HUES48 (cell line): ENCODE results near the gene MAPKBP1.
"Not testable (repeated sequence)": the region's sequence is repeated elsewhere in the genome, so short reads cannot be mapped to it uniquely, and the experiment has no call there.

Experiments used
- H3K27ac ChIP-seq: one replicate; pipeline ENCODE4 v1.7.0; 2013; ENCODE audit warnings: low read depth, low read length, inconsistent platforms
- H3K27me3 ChIP-seq: 2 replicates; pipeline ENCODE4 v1.6.1; 2013; ENCODE audit warnings: mild to moderate bottlenecking, low read length; ENCODE audit not compliant: control insufficient read depth, insufficient read depth
- H3K36me3 ChIP-seq: 2 replicates; pipeline ENCODE4 v1.6.1; 2013; ENCODE audit warnings: low read length; ENCODE audit not compliant: control insufficient read depth, insufficient read depth
- H3K4me1 ChIP-seq: 2 replicates; pipeline ENCODE4 v1.6.1; 2013; ENCODE audit warnings: mild to moderate bottlenecking, low read length; ENCODE audit not compliant: control insufficient read depth, insufficient read depth
- H3K4me3 ChIP-seq: 2 replicates; pipeline ENCODE4 v1.5.1; 2013; ENCODE audit warnings: mild to moderate bottlenecking, low read depth, low read length
- H3K9ac ChIP-seq: 2 replicates; pipeline ENCODE4 v1.6.1; 2013; ENCODE audit warnings: mild to moderate bottlenecking, low read depth, low read length, moderate library complexity
- H3K9me3 ChIP-seq: 2 replicates; pipeline ENCODE4 v1.6.1; 2013; ENCODE audit warnings: low read length; ENCODE audit not compliant: control insufficient read depth, insufficient read depth

The MAPKBP1 gene

GRCh38 chr15:41774062-41774881, at the start of gene MAPKBP1:
Gene MAPKBP1 (plus strand): TSS chr15:41774484. CDS start chr15:41775276, 792 bp downstream.
- H3K9me3 ChIP-seq: no peaks in the 10 kb centered on the region
- peak within 1 kb of the TSS; percentile 71 for H3K4me3 ChIP-seq
- peaks cover 33% of the 10 kb centered on the region for H3K4me1 ChIP-seq
- H3K27ac ChIP-seq: peak within 1 kb of the TSS; percentile 96
- H3K27me3 ChIP-seq: no peaks in the 10 kb centered on the region
- H3K9ac ChIP-seq: peak within 1 kb of the TSS; percentile 70
- no peaks in the 10 kb centered on the region for H3K36me3 ChIP-seq

- Histone ChIP-seq H3K4me1 (no peaks in the 10 kb centered on the region), H3K9ac (no peak overlapping the region), H3K27ac (no peak overlapping the region), H3K36me3 (peaks cover 35% of the 10 kb centered on the region), H3K4me3 (no peak overlapping the region), H3K27me3 (no peaks in the 10 kb centered on the region), H3K9me3 (no peaks in the 10 kb centered on the region)
Measured at GRCh38 chr15:41727143-41727542, 47.1 kb upstream of the MAPKBP1 start.

GRCh38 chr15:41728061-41728460, 46.2 kb upstream of the MAPKBP1 start:
- H3K36me3 ChIP-seq: peaks cover 35% of the 10 kb centered on the region
- H3K9ac ChIP-seq, H3K4me1 ChIP-seq, H3K27me3 ChIP-seq, H3K9me3 ChIP-seq, H3K27ac ChIP-seq, H3K4me3 ChIP-seq: not testable (repeated sequence)

- Histone ChIP-seq H3K27ac (no peak overlapping the region), H3K9me3 (no peaks in the 10 kb centered on the region), H3K4me1 (no peaks in the 10 kb centered on the region), H3K4me3 (no peak overlapping the region), H3K27me3 (no peaks in the 10 kb centered on the region), H3K36me3 (peaks cover 55% of the 10 kb centered on the region), H3K9ac (no peak overlapping the region)
Measured at GRCh38 chr15:41730543-41730942, 43.7 kb upstream of the MAPKBP1 start.

GRCh38 chr15:41732483-41732882, 41.8 kb upstream of the MAPKBP1 start:
- Histone ChIP-seq H3K9me3 (no peaks in the 10 kb centered on the region), H3K36me3 (peaks cover 69% of the 10 kb centered on the region), H3K27ac (no peak overlapping the region), H3K9ac (no peak overlapping the region), H3K4me3 (no peak overlapping the region), H3K27me3 (no peaks in the 10 kb centered on the region), H3K4me1 (no peaks in the 10 kb centered on the region)

GRCh38 chr15:41734079-41734478, 40.2 kb upstream of the MAPKBP1 start:
- Histone ChIP-seq H3K4me1 (no peaks in the 10 kb centered on the region), H3K9me3 (no peaks in the 10 kb centered on the region), H3K27me3 (no peaks in the 10 kb centered on the region), H3K27ac (no peak overlapping the region), H3K36me3 (peaks cover 67% of the 10 kb centered on the region), H3K9ac (no peak overlapping the region), H3K4me3 (no peak overlapping the region)

- Histone ChIP-seq H3K36me3 (peaks cover 67% of the 10 kb centered on the region), H3K9me3 (no peaks in the 10 kb centered on the region), H3K27me3 (no peaks in the 10 kb centered on the region), H3K4me3 (no peak overlapping the region), H3K27ac (no peak overlapping the region), H3K4me1 (no peaks in the 10 kb centered on the region), H3K9ac (no peak overlapping the region)
Measured at GRCh38 chr15:41735046-41735445, 39.2 kb upstream of the MAPKBP1 start.

- H3K36me3 ChIP-seq: peaks cover 65% of the 10 kb centered on the region
- H3K4me1 ChIP-seq, H3K27me3 ChIP-seq, H3K9ac ChIP-seq, H3K9me3 ChIP-seq, H3K27ac ChIP-seq, H3K4me3 ChIP-seq: not testable (repeated sequence)
Measured at GRCh38 chr15:41735492-41735891, 38.8 kb upstream of the MAPKBP1 start.

- Histone ChIP-seq H3K36me3 (peaks cover 51% of the 10 kb centered on the region), H3K9ac (no peak overlapping the region), H3K9me3 (no peaks in the 10 kb centered on the region), H3K27me3 (no peaks in the 10 kb centered on the region), H3K4me1 (no peaks in the 10 kb centered on the region), H3K4me3 (no peak overlapping the region), H3K27ac (no peak overlapping the region)
Measured at GRCh38 chr15:41746802-41747201, 27.5 kb upstream of the MAPKBP1 start.

GRCh38 chr15:41756198-41756597, 18.1 kb upstream of the MAPKBP1 start:
- no peak overlapping the region for H3K27ac ChIP-seq
- H3K9me3 ChIP-seq: no peaks in the 10 kb centered on the region
- H3K4me3 ChIP-seq: no peak overlapping the region
- no peak overlapping the region for H3K9ac ChIP-seq
- no peaks in the 10 kb centered on the region for H3K27me3 ChIP-seq
- H3K36me3 ChIP-seq: peaks cover 56% of the 10 kb centered on the region
- H3K4me1 ChIP-seq: no peaks in the 10 kb centered on the region

- Histone ChIP-seq H3K4me1 (peaks cover 27% of the 10 kb centered on the region), H3K27me3 (no peaks in the 10 kb centered on the region), H3K4me3 (peak overlapping the region; percentile 60), H3K9me3 (no peaks in the 10 kb centered on the region), H3K27ac (peak overlapping the region; percentile 96), H3K9ac (no peak overlapping the region), H3K36me3 (peaks cover 8% of the 10 kb centered on the region)
Measured at GRCh38 chr15:41772720-41773331, 1.5 kb upstream of the MAPKBP1 start.
